ENCODE measurements around the gene KIF17. TPM values are rescaled to one million over a fixed set of nuclear protein-coding genes. Genes with fewer than 3 reads are reported as not detected.

Gene KIF17
- total RNA-seq = 0.15 and 0.32 TPM in 2 replicates

GRCh38 chr1:20717452-20718342, at the start of gene KIF17:
Gene KIF17 (minus strand): TSS chr1:20718007. CDS start chr1:20717706, 301 bp downstream.

GRCh38 chr1:20732588-20733359, 15.0 kb upstream of the KIF17 start, which contains the start of gene SH2D5:
Gene SH2D5 (minus strand): TSS chr1:20732703. CDS start chr1:20728044, 4,659 bp downstream.

GRCh38 chr1:20661207-20662109, 56.3 kb downstream of the KIF17 start, which contains the start of gene DDOST:
Gene DDOST (minus strand): TSS chr1:20661369. CDS start chr1:20661350, 19 bp downstream.

GRCh38 chr1:20633190-20634064, 84.4 kb downstream of the KIF17 start, which contains the start of gene PINK1:
Gene PINK1 (plus strand): TSS chr1:20633458. CDS start chr1:20633549, 91 bp downstream.

Other genes with a start within 250 kb of the KIF17 start
- gene CAMK2N1, start 231.8 kb downstream of the KIF17 start, total RNA-seq = 0.97 and 1.5 TPM in 2 replicates
- gene MUL1, start 209.9 kb downstream of the KIF17 start, total RNA-seq = 22.4 and 27.5 TPM in 2 replicates
- not detected in 2 replicates for gene FAM43B, start 165.4 kb downstream of the KIF17 start, total RNA-seq
- gene CDA, start 128.9 kb downstream of the KIF17 start, total RNA-seq = 0.61 and 0.65 TPM in 2 replicates
- gene PINK1, start 84.5 kb downstream of the KIF17 start, total RNA-seq = 33.3 and 34.8 TPM in 2 replicates
- 251 and 281 TPM in 2 replicates for gene DDOST, start 56.6 kb downstream of the KIF17 start, total RNA-seq
- gene SH2D5, start 14.7 kb upstream of the KIF17 start, total RNA-seq = 0.32 and 0.46 TPM in 2 replicates
- gene HP1BP3, start 69.3 kb upstream of the KIF17 start, total RNA-seq = 165 and 317 TPM in 2 replicates